ENCODE results near the gene APBA1. TPM values are rescaled to one million over a fixed set of nuclear protein-coding genes. Genes with fewer than 3 reads are reported as not detected.

APBA1 gene
- total and polyA plus RNA-seq, 9 of the 15 experiments (the other 6 are each of a cell fraction or from before 2014, with no cell fraction given): 0.01 to 0.02 TPM; not detected in 7

DNA sequence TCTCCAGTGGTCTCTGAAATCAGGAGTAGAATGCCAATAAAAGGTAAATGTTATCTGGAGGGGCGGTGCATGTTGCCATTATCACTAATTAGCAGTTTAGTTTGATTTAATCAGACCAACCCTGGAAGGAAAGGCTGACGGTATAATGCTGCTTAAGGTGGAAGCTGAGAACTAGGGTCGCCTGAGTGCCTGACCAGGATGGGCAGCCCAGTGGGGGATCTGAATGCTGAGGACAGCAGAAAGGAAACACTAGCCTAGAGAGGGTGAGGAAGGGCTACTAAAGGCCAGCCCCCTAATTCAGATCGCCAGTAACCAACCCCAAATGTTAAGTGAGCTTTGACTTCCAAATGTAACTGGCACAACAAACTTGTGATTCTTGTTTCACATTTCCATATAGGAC, 172.2 kb downstream of the APBA1 start (continued):
- TF ChIP-seq MAZ (CRISPR knock-in tag; conservative IDR thresholded peaks at IDR 0.05 in 1 of 2, IDR thresholded peaks at IDR 0.05 in 1 of 2): no peak

DNA sequence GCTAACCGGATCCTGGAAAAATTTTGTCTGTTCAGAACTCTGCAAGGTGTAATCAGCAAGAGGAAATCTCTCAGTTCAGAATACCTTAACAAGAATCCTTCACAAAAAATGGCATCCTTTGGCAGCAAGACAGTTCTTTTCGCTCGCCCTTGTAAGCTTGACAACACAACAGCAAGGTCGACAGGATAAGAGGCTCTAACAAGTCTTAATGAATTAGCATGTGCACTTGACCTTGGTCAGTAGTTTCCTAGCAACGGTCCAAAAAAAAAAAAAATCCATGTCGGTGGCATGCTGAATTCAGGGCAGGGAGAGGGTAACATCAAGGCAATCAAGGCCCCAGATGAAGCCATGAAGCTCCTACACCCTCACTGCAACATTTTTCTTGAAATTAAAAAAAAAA, 172.8 kb downstream of the APBA1 start:
- no peak overlapping the region for H3K27ac ChIP-seq (ENCODE audit: extremely low read depth, low read depth, low read length)
- no peak for DNase-seq (ENCODE audit: extremely low read depth in 1 of 4, low spot score in 3 of 4)
- no peak for FAIRE-seq
- no peak overlapping the region for H3K9ac ChIP-seq (ENCODE audit: insufficient read depth in 1 of 2, low read depth in 2 of 2, low read length in 2 of 2)
- H2AFZ ChIP-seq (ENCODE audit: low read depth, low read length): no peak overlapping the region
- H3K27me3 ChIP-seq (ENCODE audit: control insufficient read depth in 2 of 2, insufficient read depth in 2 of 2, low read length in 2 of 2): peaks cover 0 to 6% of the 10 kb centered on the region in 2 experiments; a peak in 1 of 5 replicates
- H3K9me1 ChIP-seq (ENCODE audit: control insufficient read depth, insufficient read depth, low read length): no peaks in the 10 kb centered on the region
- H3K9me3 ChIP-seq (replicated peaks; ENCODE audit: control insufficient read depth, insufficient read depth, low read depth, low read length): no peaks in the 10 kb centered on the region
- H3K4me1 ChIP-seq (replicated peaks in 1 of 2; ENCODE audit: control insufficient read depth in 2 of 2, insufficient read depth in 2 of 2, low read length in 2 of 2): no peaks in the 10 kb centered on the region
- H4K20me1 ChIP-seq (replicated peaks; ENCODE audit: control insufficient read depth, insufficient read depth, low read length): no peaks in the 10 kb centered on the region
- in situ Hi-C loops (cut with MboI): no loop called here
- no peak overlapping the region for H3K4me3 ChIP-seq
- WGBS (ENCODE audit: insufficient coverage, low coverage, missing lambda C conversion rate): 0% methylated on average over 6 of the region's 6 CpGs
- TF ChIP-seq NR2C2 (CRISPR knock-in tag; IDR thresholded peaks at IDR 0.05): no peak
- no peak for TF ChIP-seq NR2C2 (tag; IDR thresholded peaks at IDR 0.05)
- TF ChIP-seq NBN (IDR thresholded peaks at IDR 0.05; ENCODE audit: low read depth): no peak
- no peak for TF ChIP-seq ZNF384 (IDR thresholded peaks at IDR 0.05; ENCODE audit: low read depth, low read length)
- TF ChIP-seq MTA3 (IDR thresholded peaks at IDR 0.05; ENCODE audit: borderline replicate concordance): no peak
- TF ChIP-seq NFE2 (IDR thresholded peaks at IDR 0.05; ENCODE audit: low read depth): no peak
- no peaks in the 10 kb centered on the region for H3K79me2 ChIP-seq (ENCODE audit: control insufficient read depth, insufficient read depth, low read length)
- no peaks in the 10 kb centered on the region for H3K36me3 ChIP-seq (ENCODE audit: control insufficient read depth, insufficient read depth, low read length)
- intact Hi-C loops (cut with micrococcal nuclease): no loop called here
- no peak overlapping the region for H3K4me2 ChIP-seq (ENCODE audit: insufficient read depth, low read length)
- ChIA-PET CTCF (ENCODE audit: low intra/inter-chr PET ratio) (no interaction called here), POLR2A (interaction anchor here (0.7 kb wide), 1 partner anchor 95 kb away, joined by 3 read pairs; no protein-coding TSS in a partner anchor)
- no TSS peak for BruUV-seq (replicated peaks)
- ATAC-seq: no peak
